Iris pigment epithelial cell (primary cell): ENCODE results near the gene PIK3R5.

Source experiments
- DNase-seq: peaks from one replicate; pipeline ENCODE4 v3.0.0-alpha.2; 2011; ENCODE audit warnings: low read depth

Gene PIK3R5

DNA sequence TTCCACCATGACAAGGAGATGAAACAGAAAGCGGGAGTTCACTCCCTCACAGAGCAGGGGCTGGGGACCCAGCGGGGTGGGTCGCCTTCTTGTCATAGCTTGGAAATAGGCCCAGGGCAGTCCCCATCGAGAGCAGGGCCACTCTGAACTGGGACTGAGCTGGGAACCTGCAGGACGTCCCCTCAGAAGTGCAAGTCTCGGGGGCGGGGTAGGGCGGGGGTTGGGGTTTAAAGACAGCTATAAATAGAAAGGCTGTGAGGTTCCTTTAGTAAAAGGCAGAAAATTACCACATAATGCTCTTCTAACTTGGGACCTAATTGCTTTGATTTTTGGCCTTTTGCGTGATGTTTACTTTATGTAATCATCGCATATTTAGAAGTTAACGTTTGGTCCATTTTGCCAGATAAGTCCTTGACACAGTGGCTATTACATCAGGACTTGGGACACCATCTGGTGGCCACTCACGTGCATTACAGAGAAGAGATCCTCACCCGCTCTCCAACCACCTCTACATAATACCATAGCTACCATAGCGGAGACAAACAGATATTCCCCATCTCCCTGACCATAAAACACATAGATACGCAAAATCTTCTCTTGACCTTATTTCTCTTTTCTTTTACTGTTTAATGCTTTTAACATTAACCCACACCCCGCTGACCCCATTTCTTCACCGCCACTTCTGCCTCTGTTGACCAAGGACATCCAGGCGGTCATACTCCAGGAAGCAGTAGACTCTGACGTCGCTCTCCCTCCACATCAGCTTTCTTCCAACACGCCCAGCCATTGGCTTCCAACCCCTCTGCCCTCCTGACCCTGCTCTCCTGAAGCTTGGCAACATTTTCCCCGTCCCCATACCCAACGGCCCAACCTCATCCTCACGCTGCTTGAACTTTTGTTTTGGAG, 70.6 kb downstream of the PIK3R5 start:
- peak; percentile 76 for DNase-seq

DNA sequence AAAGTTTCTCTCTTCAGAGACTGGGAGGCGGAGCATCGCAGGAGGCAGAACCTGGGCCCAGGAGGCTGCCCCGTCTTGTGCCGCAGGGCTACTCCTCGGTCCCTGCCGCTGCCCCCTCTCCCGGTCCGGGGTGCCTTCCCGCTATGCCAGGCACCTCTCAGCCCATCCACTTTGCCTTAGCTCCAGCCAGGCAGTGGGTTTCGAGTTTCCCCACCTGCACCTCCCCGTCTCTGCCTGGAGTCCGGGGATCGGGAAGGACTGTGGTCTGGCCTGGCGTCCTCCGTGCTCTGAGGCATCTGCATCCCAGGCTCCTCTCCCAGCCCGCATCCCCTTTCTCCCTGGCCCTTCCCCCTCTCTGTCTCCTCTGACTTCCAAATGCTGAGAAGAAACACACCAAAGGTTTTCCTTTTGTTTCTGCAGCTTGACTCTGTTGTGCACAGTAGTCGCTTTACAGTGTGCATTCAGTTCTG, 71.3 kb downstream of the PIK3R5 start:
- no peak for DNase-seq

DNA sequence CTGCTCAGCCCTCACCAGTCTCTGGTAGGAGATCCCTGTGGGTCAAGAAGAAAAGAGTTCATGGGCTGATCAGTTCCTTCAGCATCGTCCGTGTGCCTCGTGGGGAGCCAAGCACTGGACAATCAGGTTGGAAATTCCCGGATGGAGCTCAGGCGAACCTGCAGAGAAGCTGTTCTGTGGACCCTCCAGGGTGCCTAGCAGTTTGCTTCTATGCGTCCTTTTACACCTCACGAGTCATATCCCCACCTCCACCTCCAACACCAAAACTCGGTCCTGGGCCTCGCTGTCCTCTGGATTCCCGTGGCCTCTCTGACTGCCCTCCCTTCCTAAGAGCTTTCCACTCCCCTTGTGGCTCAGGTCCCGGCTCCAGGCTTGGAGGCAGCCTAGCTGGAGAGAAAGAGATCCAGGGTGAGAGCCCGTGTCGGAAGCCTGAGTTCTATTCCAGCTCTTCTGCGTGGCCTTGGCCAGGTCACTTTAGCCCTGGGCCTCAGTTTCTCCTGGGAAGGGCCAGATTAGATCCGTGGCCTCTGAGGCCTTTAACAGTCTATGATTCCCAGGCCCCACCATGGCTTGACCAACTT, 71.8 kb downstream of the PIK3R5 start:
- no peak for DNase-seq

DNA sequence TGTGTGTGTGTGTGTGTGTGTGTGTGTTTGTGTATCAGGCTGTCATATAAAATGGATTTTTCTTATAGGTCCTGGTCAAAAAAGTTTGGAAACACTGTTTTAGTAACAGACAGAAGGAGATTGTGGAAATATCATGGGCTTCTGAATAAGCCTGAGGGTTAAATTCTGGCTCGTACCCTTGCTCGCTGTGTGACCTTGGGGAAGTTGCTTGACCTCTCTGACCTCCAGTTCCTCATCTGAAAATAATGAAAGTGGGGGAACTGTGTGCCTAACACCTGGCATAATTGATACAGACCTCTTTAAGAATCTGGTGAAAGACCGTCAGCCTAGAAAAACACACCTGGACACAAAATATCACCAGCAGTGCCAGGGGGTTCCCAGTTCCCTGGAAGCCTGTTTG, 72.4 kb downstream of the PIK3R5 start:
- DNase-seq = no peak

DNA sequence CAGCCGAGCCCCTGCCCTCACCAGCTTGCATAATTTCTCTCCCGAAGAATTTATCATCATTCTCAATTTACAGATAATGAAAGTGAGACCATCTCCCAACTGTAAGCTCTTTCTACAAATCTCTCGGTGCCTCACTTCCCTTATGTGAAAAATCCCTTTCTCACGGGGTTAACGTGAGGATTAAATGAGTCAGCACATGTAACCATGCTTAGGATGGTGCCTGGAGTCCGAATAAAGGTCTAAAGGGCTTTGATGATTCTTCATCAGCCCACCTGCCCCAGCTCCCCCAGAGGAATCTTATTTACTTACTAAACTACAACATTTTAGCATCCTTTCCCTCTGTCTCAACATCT, 73.2 kb downstream of the PIK3R5 start:
- peak; percentile 28 for DNase-seq

DNA sequence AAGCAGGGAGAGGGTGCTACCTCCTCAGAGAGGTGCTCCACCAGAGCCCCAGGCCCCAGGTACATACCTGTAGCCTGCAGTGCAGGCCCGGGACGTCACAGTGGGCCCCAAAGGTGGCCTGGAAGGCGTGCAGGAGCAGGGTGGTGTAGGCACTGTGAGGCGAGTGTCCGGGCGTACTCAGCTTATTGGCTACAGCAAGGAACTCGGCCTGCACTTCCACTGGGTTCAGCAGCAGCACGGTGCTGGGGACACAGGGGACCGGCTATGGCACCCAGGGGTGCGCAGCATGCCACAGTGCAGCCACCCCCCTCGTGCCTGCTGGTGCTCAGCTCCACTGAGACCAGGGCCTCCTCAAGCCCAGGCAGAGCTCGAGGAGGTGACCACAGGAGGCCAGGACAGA, 74.8 kb downstream of the PIK3R5 start:
- no peak for DNase-seq

DNA sequence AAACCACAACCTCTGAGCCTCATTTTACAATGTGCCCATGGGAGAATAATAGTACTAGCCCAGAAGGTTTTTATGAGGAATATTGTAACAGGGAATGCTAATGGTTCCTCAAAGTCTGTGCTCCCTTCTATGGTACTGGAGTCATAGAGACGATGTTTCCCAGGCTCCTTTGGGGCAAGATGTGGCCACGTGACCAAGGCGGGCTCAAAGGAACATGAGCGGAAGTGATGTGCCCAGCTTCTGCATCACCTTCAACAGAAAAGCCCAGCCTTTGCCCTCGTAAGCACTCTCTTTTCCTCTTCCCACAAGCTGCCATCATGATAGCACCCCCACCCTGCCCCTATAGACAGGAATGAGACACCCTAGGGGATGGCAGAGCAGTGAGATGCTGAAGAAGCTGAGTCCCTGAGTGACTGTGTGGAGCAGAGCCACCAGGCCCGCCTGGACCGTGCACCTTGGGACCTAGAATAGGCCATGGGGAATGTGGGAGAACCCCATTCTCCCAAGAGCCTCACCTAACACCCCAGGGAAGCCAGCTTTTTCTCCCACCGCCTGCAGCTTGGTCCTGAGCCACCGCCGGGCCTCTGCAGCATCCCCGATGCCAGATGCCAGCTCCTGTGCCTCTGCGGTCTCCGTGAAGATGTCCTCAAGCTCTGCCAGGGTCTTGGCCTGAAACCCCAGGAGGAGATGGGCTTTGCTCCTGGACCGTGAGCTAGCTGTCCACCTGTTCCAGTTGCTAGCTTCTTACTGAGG, 75.9 kb downstream of the PIK3R5 start:
- no peak for DNase-seq

DNA sequence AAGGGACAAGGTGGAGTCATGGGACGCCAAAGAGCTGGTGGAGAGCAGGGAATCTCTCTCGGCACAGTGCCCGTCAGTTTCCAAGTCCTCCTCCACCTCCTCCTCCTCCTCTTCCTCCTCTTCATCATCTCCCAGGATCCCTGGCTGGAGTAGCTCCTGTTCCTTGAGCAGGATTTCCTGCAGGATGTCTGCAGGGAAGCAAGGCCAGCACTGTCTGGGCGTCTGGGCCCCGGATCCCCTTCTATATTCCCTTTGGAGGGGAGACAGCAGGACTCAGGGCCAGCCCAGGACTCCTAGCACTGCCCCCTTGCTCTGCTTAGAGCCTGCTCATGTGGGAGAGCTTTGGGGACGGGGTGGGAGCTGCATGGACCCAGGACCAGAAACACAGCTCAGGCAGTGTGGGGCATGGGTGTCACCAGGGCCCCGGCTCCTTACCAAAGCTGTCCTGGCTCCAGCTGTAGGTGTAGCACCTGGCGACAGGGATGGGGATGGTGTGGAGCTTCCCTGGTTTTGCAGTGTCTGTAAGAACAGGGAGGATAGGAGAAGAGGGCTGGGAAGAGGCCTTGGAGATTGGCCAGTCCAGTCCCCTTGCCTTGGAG, 76.7 kb downstream of the PIK3R5 start:
- DNase-seq = no peak

DNA sequence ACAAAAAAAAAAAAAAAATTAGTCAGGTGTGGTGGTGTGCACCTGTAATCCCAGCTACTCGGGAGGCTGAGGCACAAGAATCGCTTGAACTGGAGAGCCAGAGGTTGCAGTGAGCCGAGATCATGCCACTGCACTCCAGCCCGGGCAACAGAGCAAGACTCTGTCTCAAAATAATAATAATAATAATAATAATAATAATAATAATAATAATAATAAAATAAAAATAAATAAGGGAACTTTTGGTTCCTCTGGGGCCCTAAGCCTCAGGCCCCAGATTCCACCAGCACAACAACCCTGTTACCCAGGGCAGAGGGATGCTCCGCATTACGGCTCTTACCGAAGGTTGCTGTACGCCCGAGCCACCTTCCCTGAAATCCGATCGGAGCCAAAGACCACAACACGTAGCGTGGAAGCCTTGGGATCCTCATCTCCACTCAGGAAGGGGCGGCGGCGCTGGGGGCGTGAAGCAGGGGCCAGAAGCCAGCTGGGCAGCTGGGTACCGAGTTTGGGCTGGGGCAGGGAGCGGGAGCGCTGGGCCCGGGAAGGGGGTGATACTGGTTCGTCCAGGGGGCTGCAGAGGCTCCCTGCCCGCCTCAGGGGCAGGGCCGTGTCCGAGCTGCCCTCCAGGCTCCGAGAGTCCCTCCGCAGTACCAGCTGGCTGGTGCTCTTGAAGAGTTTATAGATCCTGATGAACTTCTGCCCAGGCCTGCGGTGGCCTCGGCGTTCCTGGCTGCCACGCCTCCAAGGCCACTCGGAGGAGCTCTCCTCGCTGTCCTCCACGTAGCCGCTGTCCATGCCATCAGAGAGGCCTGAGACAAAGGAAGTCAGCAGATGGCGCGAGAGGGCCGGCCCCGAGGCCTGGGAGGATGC, 77.4 kb downstream of the PIK3R5 start:
- DNase-seq = peak; percentile 35

DNA sequence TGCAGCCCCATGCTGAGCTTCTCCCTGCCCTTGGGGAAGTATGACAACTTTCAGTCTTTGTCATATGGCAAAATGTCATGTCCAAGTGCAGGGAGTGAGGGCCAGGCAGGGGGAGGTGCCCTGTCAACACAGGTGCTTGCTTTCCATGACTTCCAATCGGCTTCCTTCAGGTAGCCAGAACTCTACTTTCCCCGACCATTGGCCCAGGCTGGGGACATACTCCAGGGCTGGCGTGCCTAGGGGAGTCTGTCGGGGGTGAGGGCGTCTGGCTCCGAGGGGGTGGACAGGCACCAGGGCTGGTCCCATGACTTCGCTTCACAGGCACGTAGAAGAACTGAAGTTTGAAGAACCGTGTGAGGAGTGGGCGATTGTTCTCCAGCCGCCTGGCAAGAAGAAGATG, 78.2 kb downstream of the PIK3R5 start:
- no peak for DNase-seq

DNA sequence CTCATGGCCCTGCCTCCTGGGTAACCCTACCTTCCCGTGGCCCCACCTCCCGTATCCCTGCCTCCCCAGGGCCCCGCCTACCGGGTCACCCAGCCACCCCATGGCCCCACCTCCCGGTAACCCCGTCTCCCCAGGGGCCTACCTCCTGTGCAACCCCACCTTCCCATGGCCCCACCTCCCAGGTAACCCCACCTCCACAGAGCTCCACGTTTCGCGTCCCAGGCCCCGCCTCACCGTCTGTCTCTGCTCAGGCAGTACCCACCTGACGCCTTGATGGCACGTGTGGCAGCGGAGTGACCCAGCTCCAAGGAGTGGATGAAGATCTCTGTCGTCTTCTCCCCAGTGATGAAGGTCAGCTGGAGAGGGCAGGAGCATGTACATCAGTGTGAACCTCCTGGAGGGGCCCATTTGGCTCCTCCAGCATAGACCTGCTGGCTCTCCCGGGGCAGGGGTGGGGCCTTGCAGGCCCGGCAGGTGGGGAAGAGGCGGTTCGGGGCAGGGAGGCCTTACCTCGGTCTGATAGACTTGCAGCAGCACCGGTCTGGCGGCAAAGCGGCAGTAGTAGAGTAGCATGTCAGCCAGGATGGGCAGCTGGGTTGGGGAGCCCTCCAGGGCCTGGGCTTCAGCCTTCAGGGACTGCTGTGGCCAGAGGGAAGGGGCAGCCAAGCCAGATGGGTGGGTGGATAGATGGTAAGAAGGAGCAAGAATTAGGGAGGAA, 79.4 kb downstream of the PIK3R5 start:
- no peak for DNase-seq

DNA sequence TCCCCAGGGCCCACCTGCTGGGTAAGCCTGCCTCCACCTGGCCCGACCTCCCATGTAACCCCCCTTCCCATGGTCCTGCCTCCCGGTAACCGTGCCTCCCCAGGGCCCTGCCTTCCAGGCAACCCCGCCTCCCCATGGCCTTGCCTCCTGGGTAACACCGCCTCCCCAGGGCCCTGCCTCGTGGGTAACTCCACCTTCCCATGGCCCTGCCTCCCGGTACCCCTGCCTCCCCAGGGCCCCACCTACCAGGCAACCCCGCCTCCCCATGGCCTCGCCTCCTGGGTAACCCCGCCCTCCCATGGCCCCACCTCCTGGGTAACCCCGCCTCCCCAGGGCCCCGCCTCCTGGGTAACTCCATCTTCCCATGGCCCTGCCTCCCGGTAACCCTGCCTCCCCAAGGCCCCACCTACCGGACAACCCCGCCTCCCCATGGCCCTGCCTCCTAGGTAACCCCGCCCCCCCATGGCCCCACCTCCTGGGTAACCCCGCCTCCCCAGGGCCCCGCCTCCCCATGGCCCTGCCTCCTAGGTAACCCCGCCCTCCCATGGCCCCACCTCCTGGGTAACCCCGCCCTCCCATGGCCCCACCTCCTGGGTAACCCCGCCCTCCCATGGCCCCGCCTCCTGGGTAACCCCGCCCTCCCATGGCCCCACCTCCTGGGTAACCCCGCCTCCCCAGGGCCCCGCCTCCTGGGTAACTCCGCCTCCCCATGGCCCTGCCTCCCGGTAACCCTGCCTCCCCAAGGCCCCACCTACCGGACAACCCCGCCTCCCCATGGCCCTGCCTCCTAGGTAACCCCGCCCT, 80.1 kb downstream of the PIK3R5 start:
- peak; percentile 6 for DNase-seq

DNA sequence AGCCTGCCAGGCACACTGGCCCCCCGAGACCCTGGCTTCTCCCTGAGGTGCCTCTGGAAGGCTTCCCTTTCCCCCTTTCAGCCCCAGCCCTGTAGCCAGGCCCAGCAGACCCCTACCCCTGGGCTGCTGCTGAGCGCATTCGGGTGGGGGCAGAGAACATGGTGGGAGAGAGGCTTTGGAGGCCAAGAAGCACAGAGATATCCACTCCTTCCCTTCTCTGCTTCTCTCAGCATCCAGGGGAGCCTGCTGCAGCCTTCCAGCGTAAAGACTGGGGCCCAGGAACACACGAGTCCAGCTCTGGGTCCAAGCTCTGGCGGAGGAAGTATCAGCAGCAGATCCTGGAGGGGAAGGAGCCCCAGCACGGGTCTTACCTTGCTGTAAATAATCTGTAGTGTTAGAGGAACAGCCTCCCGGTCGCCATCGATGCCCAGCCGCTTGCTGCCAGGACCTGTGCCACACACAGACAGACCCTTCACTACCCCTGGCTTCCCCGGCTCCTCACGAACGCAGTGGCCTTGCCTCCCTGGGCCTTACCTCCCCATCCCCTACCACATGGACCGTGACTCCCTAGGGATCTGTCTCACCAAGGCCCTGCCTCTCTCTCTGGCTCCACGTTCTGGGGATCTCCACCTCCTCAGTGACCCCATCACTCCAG, 81.0 kb downstream of the PIK3R5 start:
- no peak for DNase-seq

DNA sequence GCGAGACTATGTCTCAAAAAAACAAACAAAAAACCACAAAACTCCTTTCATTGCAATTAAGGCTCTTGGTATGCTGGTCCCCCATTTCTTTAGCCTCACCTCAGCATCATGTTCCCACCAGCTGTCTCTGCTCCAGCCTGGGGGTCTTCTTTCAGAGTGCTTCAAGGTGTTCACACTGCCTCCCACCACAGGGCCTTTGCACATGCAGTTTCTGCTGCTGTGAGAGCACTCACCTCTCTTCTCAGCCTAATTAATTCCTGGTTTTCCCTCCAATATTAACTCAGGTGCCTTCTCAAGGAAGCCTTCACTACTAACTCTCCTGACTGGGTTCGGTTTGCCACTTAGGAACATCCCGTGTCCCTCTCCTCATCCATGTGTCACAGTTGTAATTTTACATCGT, 82.2 kb downstream of the PIK3R5 start:
- no peak for DNase-seq

DNA sequence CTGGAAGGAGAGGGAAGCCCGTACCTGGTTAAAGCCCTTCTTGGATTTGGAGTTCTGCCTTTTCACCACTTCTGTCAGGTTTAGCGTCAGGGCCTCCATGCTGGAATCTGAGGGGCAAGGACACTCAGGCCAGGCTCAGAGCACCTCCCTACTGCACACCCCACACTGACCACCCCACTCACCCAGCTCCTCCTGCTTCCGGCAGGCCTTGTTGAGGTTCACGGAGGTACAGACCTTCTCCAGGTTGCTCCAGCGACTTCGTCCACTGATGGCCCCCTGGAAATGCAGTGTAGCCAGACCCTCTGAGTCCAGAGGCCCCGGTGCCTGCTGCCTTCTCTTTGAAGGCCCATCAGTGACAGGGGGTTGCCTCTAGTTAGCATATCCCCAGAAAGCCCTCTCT, 83.9 kb downstream of the PIK3R5 start:
- no peak for DNase-seq

DNA sequence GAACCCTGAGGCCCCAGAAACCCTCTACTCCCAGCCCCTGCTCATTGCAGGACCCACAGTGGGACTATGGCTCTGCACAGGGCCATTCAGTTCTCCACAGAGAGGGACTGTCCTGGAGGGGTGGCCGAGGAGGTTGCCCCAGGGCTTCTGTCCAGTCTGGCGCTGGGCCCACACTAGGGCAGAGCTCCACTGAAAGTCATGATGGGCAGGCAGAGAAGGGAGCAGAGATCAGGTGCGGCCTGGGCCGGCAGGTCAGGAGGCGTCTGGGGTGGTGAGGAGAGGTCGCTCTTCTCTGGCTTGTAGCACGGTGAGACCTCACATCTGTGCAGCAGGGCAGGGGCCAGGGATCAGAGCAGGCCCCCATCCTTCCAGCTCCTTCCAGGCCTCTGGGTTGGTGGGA, 85.0 kb downstream of the PIK3R5 start:
- DNase-seq = no peak

DNA sequence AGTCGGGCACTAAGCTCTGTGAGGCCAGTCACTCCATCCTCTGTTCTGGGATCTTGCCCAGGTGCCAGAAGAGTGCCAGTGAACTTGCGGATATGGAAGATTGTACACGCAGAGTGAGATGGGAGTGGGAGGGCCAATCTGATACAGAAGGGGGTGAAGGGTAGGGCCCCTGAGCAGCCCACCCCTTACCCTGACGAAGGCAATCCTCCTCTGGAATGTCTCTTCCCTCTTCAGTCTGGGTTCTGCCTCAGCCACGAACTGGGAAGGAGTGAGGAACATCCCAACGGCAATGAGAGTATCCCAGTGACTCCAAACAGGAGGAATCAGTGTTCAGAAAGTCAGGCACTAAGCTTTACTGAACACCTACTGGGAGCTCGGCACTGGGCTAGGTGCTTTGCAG, 86.1 kb downstream of the PIK3R5 start:
- DNase-seq = no peak

DNA sequence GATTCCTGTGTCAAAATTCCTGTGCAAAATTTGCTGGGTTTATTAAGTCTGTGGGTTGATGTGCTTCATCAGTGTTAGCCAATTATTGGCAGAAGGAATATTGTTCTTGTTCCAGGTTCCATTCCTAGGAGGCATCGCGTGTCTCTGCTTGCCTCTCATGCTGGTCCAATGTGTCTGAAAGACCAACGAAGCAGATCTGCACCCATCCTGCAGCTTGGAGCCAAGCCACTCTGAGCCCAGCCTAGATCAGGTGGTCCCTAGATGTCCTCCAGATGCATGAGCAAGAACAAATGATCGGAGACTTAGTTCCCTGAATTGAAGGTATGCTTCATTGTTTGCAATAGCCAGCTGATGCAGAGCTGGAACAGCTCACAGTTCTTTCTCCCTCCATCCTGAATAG, 87.5 kb downstream of the PIK3R5 start:
- DNase-seq = no peak

DNA sequence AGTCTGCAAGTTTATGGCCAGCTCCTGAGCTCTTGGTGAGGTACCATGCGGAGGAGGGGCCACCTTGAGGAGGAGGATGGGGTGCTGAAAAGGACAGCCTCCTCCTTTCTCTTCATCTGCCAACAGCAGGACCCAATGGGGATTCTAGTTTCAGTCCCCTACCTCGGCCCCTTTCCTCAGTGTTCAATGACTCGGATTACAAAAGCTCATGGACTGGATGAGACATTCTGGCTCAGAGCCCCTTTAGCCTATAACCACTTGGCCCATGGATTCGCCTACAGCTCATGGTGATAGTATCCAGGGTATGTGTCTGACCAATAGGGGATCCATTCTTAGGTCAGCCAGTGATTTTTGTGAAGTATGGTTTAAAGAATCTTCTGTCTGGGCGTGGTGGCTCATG, 89.5 kb downstream of the PIK3R5 start:
- DNase-seq = peak; percentile 39

DNA sequence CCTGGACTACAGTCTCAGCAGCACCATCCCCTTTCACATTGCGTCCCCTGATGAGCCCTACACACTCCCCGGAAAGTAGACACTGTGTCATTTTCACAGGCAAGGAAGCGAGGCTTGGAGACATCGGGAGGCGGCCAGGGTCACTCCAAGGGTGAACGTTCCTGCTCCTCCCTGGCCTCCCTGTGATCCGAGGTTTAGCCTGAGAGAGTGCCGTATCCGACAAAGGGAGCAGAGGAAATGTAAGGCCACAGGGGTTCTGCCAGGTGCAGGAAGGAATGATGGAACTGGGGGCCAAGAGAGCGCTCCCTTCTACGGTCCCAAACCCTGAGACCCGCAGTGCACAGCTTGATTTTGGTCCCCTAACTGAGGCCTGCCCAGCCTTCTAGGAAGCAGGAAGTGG, 90.1 kb downstream of the PIK3R5 start:
- no peak for DNase-seq
